Endodermal cell (in vitro differentiated cells): Measurements from ENCODE around the gene ZNF536. TPM values are rescaled to one million over a fixed set of nuclear protein-coding genes. Genes with fewer than 3 reads are reported as not detected.

Source experiments
- DNase-seq: peaks from one replicate; pipeline ENCODE4 v3.0.0-alpha.2; 2017
- H3K27ac ChIP-seq: 2 replicates; pipeline ENCODE4 v1.5.1; 2013; ENCODE audit warnings: mild to moderate bottlenecking, low read depth, low read length, moderate library complexity
- H3K27me3 ChIP-seq: 2 replicates; pipeline ENCODE4 v1.6.1; 2013; ENCODE audit warnings: mild to moderate bottlenecking, low read length, moderate library complexity; ENCODE audit not compliant: insufficient read depth, control insufficient read depth, poor library complexity, severe bottlenecking
- H3K36me3 ChIP-seq: 2 replicates; pipeline ENCODE4 v1.7.0; 2013; ENCODE audit warnings: mild to moderate bottlenecking, low read length, moderate library complexity; ENCODE audit not compliant: control insufficient read depth, insufficient read depth
- H3K4me1 ChIP-seq: one replicate; pipeline ENCODE4 v1.7.0; 2013; ENCODE audit warnings: low read length; ENCODE audit not compliant: control insufficient read depth, insufficient read depth
- H3K4me3 ChIP-seq: 2 replicates; pipeline ENCODE4 v1.5.1; 2013; ENCODE audit warnings: mild to moderate bottlenecking, low read length, moderate library complexity
- H3K9ac ChIP-seq: 2 replicates; pipeline ENCODE4 v1.6.1; 2013; ENCODE audit warnings: mild to moderate bottlenecking, low read length, moderate library complexity; ENCODE audit not compliant: poor library complexity, severe bottlenecking; ENCODE audit errors: extremely low read depth
- H3K9me3 ChIP-seq: 2 replicates; pipeline ENCODE4 v1.6.1; 2013; ENCODE audit warnings: mild to moderate bottlenecking, low read length, moderate library complexity; ENCODE audit not compliant: control insufficient read depth
- H3K27ac Mint-ChIP-seq: 2 replicates; pipeline ENCODE4 v1.8.0; 2020; ENCODE audit warnings: mixed read lengths
- H3K27me3 Mint-ChIP-seq: 2 replicates; pipeline ENCODE4 v1.8.0; 2021; ENCODE audit warnings: mild to moderate bottlenecking, mixed read lengths; ENCODE audit not compliant: insufficient read depth
- H3K36me3 Mint-ChIP-seq: 2 replicates; pipeline ENCODE4 v1.8.0; 2020; ENCODE audit warnings: low read depth, mixed read lengths
- H3K4me1 Mint-ChIP-seq: 2 replicates; pipeline ENCODE4 v1.8.0; 2020; ENCODE audit warnings: mixed read lengths
- H3K4me3 Mint-ChIP-seq: 2 replicates; pipeline ENCODE4 v1.8.0; 2020; ENCODE audit warnings: mild to moderate bottlenecking, moderate library complexity, mixed read lengths
- H3K9me3 Mint-ChIP-seq: 2 replicates; pipeline ENCODE4 v1.8.0; 2020; ENCODE audit warnings: mild to moderate bottlenecking, mixed read lengths
- CTCF ChIP-seq: fragments of 200-600 bp; sonication (generic); conservative IDR thresholded peaks from 2 replicates; pipeline ENCODE4 v1.5.0; 2021; ENCODE audit warnings: antibody characterized with exemption, mild to moderate bottlenecking
- WGBS, 2 experiments: methylation state at CpG; one replicate each; pipeline versions ENCODE4 v1.1.5 to v1.1.7; 2013; ENCODE audit warnings: missing lambda C conversion rate in 2 of 2, mixed read lengths in 1 of 2; ENCODE audit not compliant: insufficient coverage in 1 of 2, insufficient read length in 1 of 2; 5-methylcytosine and 5-hydroxymethylcytosine counted together
- total RNA-seq, 2 donors: library from RNA; stranded (reverse); fragmentation: NEBNext Ultra II Directional in 1 of 2; extraction: Animal tissue kit (Norgen Biotek cat#: 25700) in 1 of 2; gene quantifications; 2 replicates in 1 of 2; 3 replicates in 1 of 2; pipeline ENCODE4 v1.2.1, GENCODE V29; 2021

The ZNF536 gene
- total RNA-seq, 2 donors from 2014 or later, result not detected

GRCh38 chr19:30374539-30374864 lies 2.3 kb downstream of the ZNF536 start:
- Histone ChIP-seq H3K36me3 (no peaks in the 10 kb centered on the region), H3K9ac (no peak overlapping the region), H3K27me3 (peaks cover 81% of the 10 kb centered on the region), H3K27ac (no peak overlapping the region), H3K4me3 (peak overlapping the region; percentile 72), H3K9me3 (no peaks in the 10 kb centered on the region), H3K4me1 (no peaks in the 10 kb centered on the region)
- H3K36me3 Mint-ChIP-seq, result no peaks in the 10 kb centered on the region
- H3K27me3 Mint-ChIP-seq, result peaks cover 56% of the 10 kb centered on the region
- no peak for DNase-seq
- TF ChIP-seq CTCF, result no peak
- peak overlapping the region; percentile 65 for H3K4me3 Mint-ChIP-seq
- no peaks in the 10 kb centered on the region for H3K9me3 Mint-ChIP-seq
- WGBS, 2 experiments, result 4 to 24% methylated on average over 5 to 21 of the region's 21 CpGs
- peaks cover 10% of the 10 kb centered on the region for H3K4me1 Mint-ChIP-seq
- no peak overlapping the region for H3K27ac Mint-ChIP-seq

GRCh38 chr19:30374865-30375552 lies 2.8 kb downstream of the ZNF536 start:
- peaks cover 10% of the 10 kb centered on the region for H3K4me1 Mint-ChIP-seq
- H3K27ac ChIP-seq, result no peak overlapping the region
- H3K27me3 Mint-ChIP-seq, result peaks cover 57% of the 10 kb centered on the region
- H3K4me1 ChIP-seq, result no peaks in the 10 kb centered on the region
- no peak overlapping the region for H3K9ac ChIP-seq
- H3K36me3 Mint-ChIP-seq, result no peaks in the 10 kb centered on the region
- H3K36me3 ChIP-seq, result no peaks in the 10 kb centered on the region
- no peaks in the 10 kb centered on the region for H3K9me3 Mint-ChIP-seq
- H3K27ac Mint-ChIP-seq, result no peak overlapping the region
- H3K9me3 ChIP-seq, result no peaks in the 10 kb centered on the region
- 0 to 3% methylated on average over 13 to 85 of the region's 85 CpGs for WGBS, 2 experiments
- H3K27me3 ChIP-seq, result peaks cover 81% of the 10 kb centered on the region
- peak overlapping the region; percentile 72 for H3K4me3 ChIP-seq
- peak; percentile 22 for TF ChIP-seq CTCF
- peak overlapping the region; percentile 65 for H3K4me3 Mint-ChIP-seq
- DNase-seq, result peak; percentile 77

GRCh38 chr19:30375553-30376031 lies 3.4 kb downstream of the ZNF536 start:
- Histone ChIP-seq H3K27ac (no peak overlapping the region), H3K4me1 (no peaks in the 10 kb centered on the region), H3K4me3 (no peak overlapping the region), H3K36me3 (no peaks in the 10 kb centered on the region), H3K27me3 (peaks cover 75% of the 10 kb centered on the region), H3K9me3 (no peaks in the 10 kb centered on the region), H3K9ac (no peak overlapping the region)
- H3K4me1 Mint-ChIP-seq, result peaks cover 10% of the 10 kb centered on the region
- DNase-seq, result no peak
- H3K4me3 Mint-ChIP-seq, result peak overlapping the region; percentile 34
- no peaks in the 10 kb centered on the region for H3K9me3 Mint-ChIP-seq
- TF ChIP-seq CTCF, result no peak
- H3K27me3 Mint-ChIP-seq, result peaks cover 57% of the 10 kb centered on the region
- 80 to 87% methylated on average over 6 to 23 of the region's 23 CpGs for WGBS, 2 experiments
- no peak overlapping the region for H3K27ac Mint-ChIP-seq
- no peaks in the 10 kb centered on the region for H3K36me3 Mint-ChIP-seq
